GM21717 (cell line): ENCODE measurements around the gene TCEAL5.
"Not testable (repeated sequence)": the region's sequence is repeated elsewhere in the genome, so short reads cannot be mapped to it uniquely, and the experiment has no call there.

Experiments
- ATAC-seq: cut with Tn5 transposase; IDR thresholded peaks from one replicate; pipeline ENCODE4 v1.9.1; 2021; ENCODE audit warnings: mild to moderate bottlenecking, moderate library complexity; ENCODE audit not compliant: unreplicated experiment

TCEAL5 gene

DNA sequence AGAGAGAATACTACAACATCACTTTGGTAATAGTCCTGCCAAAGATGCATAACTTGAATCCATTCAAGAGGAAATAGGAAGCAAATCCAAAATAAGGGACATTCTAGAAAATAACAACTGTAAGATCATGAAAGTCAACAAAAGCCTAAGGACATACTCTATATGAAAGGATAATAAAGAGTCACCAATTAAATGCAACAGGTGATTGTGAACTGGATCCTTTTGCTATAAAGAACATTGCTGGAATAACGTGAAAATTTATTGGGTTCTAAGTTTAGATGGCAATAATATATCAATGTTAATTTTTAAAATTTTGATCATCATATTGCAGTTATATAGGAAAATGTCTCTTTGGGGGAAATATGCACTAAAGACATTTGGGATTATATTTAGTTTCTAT, 41.7 kb downstream of the TCEAL5 start:
- no peak for ATAC-seq

DNA sequence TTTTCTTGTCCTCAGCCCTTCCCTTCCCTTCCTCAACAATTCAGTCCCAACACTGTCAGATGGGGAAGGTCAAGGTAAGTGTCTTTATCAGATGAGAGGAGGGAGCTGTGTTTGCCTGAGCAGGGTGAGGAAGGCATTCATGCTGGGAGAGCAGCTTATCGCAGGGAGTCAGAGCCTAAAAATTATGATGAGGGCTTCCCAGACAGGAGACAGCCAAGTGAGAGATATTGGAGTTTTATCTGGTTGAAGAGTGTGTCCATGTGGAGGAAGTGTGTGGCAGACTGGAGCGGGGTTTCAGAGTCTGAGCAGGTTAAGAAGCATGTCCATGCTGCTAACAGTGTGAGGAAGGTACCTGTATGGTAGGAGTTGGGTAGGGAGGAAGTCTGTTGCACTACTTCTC, 43.3 kb downstream of the TCEAL5 start:
- ATAC-seq = no peak

DNA sequence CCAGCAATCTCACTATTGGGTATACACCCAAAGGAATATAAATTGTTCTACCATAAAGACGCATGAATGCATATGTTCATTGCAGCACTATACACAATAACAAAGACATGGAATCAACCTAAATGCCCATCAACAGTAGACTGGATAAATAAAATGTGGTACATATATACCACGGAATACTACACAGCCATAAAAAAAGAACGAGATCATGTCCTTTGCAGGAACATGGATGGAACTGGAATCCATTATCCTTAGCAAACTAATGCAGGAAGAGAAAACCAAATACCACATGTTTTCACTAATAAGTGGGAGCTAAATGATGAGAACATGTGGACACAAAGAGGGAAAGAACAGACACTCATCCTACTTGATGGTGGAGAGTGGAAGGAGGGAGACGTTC, 50.6 kb downstream of the TCEAL5 start:
- not testable (repeated sequence) for ATAC-seq
